Glutamatergic neuron (in vitro differentiated cells): ENCODE measurements around the gene CHD9. TPM values are rescaled to one million over a fixed set of nuclear protein-coding genes. Genes with fewer than 3 reads are reported as not detected.

Source experiments
- DNase-seq: peaks from one replicate; pipeline ENCODE4 v3.0.0; 2022
- H3K27ac Mint-ChIP-seq: one replicate; pipeline ENCODE4 v1.8.0; 2020; ENCODE audit warnings: mild to moderate bottlenecking, mixed read lengths, inconsistent platforms; ENCODE audit not compliant: unreplicated experiment
- H3K27me3 Mint-ChIP-seq: one replicate; pipeline ENCODE4 v1.8.0; 2020; ENCODE audit warnings: mild to moderate bottlenecking, moderate library complexity, mixed read lengths, inconsistent platforms; ENCODE audit not compliant: unreplicated experiment
- H3K36me3 Mint-ChIP-seq: one replicate; pipeline ENCODE4 v1.8.0; 2020; ENCODE audit warnings: mild to moderate bottlenecking, mixed read lengths, inconsistent platforms; ENCODE audit not compliant: unreplicated experiment
- H3K4me1 Mint-ChIP-seq: one replicate; pipeline ENCODE4 v1.8.0; 2020; ENCODE audit warnings: mild to moderate bottlenecking, low read depth, mixed read lengths, inconsistent platforms; ENCODE audit not compliant: unreplicated experiment
- H3K4me3 Mint-ChIP-seq: one replicate; pipeline ENCODE4 v1.8.0; 2020; ENCODE audit warnings: mild to moderate bottlenecking, mixed read lengths, inconsistent platforms; ENCODE audit not compliant: unreplicated experiment
- H3K9me3 Mint-ChIP-seq: one replicate; pipeline ENCODE4 v1.8.0; 2020; ENCODE audit warnings: mild to moderate bottlenecking, moderate library complexity, mixed read lengths, inconsistent platforms; ENCODE audit not compliant: unreplicated experiment
- total RNA-seq: library from RNA; stranded (reverse); fragmentation: NEBNext Ultra II Directional; extraction: Animal tissue kit (Norgen Biotek cat#: 25700); gene quantifications from one replicate; pipeline ENCODE4 v1.2.1, GENCODE V29; 2021; ENCODE audit not compliant: unreplicated experiment
- TF ChIP-seq, protein P1 (sequence below): fragments of 200-600 bp; sonication (generic); IDR thresholded peaks from one replicate; pipeline ENCODE4 v1.5.0; 2021; ENCODE audit not compliant: partially characterized antibody, unreplicated experiment

Gene CHD9
- total RNA-seq, 1 donor from 2014 or later = 120 TPM

DNA sequence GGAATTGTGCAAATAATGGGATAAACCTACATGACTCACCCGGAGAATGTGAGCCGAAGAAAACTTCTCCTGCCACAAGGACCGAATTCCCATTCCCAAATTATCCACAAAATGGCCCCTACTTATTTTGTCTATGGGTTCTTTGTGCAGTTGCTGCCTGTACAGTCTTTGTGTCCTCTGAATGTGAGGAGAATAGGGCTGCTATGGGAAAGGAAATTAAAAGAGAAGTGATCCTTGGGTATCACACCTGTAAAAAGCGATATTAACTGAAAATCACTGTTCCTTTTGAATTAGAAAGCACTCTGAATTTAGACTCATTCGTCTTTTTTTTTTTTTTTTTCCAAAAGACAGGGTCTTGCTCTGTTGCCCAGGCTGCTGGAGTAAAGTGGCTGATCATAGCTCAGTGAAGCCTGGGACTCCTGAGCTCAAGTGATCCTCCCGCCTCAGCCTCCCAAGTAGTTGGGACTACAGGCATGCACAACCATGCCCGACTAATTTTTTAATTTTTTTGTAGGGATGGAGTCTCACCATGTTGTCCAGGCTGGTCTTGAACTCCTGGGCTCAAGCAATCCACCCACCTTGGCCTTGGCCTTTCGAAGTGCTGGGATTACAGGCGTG, 45.4 kb downstream of the CHD9 start:
- no peak for DNase-seq
- Mint-ChIP-seq H3K36me3 (no peaks in the 10 kb centered on the region), H3K4me1 (peaks cover 28% of the 10 kb centered on the region), H3K9me3 (peaks cover 7% of the 10 kb centered on the region), H3K27ac (peak overlapping the region; percentile 98), H3K4me3 (peak overlapping the region; percentile 70), H3K27me3 (peaks cover 4% of the 10 kb centered on the region)
- TF ChIP-seq, protein P1, sequence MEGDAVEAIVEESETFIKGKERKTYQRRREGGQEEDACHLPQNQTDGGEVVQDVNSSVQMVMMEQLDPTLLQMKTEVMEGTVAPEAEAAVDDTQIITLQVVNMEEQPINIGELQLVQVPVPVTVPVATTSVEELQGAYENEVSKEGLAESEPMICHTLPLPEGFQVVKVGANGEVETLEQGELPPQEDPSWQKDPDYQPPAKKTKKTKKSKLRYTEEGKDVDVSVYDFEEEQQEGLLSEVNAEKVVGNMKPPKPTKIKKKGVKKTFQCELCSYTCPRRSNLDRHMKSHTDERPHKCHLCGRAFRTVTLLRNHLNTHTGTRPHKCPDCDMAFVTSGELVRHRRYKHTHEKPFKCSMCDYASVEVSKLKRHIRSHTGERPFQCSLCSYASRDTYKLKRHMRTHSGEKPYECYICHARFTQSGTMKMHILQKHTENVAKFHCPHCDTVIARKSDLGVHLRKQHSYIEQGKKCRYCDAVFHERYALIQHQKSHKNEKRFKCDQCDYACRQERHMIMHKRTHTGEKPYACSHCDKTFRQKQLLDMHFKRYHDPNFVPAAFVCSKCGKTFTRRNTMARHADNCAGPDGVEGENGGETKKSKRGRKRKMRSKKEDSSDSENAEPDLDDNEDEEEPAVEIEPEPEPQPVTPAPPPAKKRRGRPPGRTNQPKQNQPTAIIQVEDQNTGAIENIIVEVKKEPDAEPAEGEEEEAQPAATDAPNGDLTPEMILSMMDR = no peak

DNA sequence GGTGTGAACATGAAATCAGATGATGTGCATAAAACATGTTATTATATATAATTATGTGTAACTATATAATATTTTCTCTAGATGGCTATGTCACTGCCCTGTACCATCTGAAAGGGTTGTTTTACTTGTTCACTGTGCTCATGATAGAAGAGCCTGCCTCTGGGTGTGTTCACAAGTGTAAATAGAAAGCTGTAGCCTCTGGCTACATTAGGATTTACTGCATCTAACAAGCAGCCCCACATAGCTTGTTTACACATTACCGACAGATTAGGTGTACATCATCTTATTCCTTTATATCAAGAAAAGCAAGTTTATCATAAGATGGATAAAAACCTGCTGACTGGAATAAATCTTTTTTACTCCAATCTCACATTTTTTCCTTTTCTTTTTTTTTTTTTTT, 46.1 kb downstream of the CHD9 start:
- Mint-ChIP-seq H3K4me3 (no peak overlapping the region), H3K9me3 (peaks cover 7% of the 10 kb centered on the region), H3K36me3 (no peaks in the 10 kb centered on the region), H3K27me3 (peaks cover 4% of the 10 kb centered on the region), H3K27ac (peak overlapping the region; percentile 98), H3K4me1 (peaks cover 26% of the 10 kb centered on the region)
- DNase-seq = no peak
- TF ChIP-seq, protein P1 = no peak

DNA sequence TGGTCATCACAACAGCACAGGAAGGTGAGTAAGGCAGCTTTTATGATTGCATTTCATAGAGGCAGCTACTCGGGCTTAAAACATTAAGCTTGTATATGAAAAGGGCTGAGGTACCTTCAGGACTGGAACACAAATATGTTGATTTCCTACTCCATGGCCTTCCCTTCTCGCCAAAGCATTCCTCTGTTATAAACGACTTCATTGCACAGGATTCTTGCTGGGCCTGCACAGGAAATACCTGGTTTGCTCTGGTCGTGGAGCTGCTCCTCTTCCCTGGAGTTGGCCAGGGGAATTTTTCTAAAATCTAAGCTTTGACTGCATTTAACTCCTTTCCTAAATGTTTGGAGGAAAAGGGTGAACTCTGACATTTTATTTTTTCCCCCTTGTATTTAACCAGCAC, 49.0 kb downstream of the CHD9 start:
- TF ChIP-seq, protein P1 = no peak
- no peak overlapping the region for H3K4me3 Mint-ChIP-seq
- peaks cover 22% of the 10 kb centered on the region for H3K4me1 Mint-ChIP-seq
- peaks cover 4% of the 10 kb centered on the region for H3K27me3 Mint-ChIP-seq
- no peak overlapping the region for H3K27ac Mint-ChIP-seq
- H3K9me3 Mint-ChIP-seq = peaks cover 5% of the 10 kb centered on the region
- no peak for DNase-seq
- H3K36me3 Mint-ChIP-seq = peaks cover 3% of the 10 kb centered on the region

DNA sequence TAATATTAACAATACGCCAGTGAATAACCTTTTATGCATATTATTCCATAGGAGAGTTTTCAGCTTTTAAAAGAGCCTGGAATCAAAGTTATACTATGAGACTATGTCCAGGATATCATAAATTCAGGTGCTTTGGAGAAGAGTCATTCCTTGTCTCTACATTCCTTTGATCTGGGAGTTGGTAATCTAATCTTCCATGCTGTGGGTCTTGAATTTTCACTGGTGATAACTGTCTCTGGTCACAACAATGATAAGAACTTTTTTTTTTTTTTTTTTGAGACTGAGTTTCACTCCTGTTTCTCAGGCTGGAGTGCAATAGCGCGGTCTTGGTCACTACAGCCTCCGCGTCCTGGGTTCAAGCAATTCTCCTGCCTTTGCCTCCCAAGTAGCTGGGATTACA, 50.8 kb downstream of the CHD9 start:
- no peaks in the 10 kb centered on the region for H3K9me3 Mint-ChIP-seq
- H3K27me3 Mint-ChIP-seq = no peaks in the 10 kb centered on the region
- DNase-seq = no peak
- peaks cover 3% of the 10 kb centered on the region for H3K36me3 Mint-ChIP-seq
- peaks cover 10% of the 10 kb centered on the region for H3K4me1 Mint-ChIP-seq
- TF ChIP-seq, protein P1 = no peak
- H3K27ac Mint-ChIP-seq = no peak overlapping the region
- no peak overlapping the region for H3K4me3 Mint-ChIP-seq

DNA sequence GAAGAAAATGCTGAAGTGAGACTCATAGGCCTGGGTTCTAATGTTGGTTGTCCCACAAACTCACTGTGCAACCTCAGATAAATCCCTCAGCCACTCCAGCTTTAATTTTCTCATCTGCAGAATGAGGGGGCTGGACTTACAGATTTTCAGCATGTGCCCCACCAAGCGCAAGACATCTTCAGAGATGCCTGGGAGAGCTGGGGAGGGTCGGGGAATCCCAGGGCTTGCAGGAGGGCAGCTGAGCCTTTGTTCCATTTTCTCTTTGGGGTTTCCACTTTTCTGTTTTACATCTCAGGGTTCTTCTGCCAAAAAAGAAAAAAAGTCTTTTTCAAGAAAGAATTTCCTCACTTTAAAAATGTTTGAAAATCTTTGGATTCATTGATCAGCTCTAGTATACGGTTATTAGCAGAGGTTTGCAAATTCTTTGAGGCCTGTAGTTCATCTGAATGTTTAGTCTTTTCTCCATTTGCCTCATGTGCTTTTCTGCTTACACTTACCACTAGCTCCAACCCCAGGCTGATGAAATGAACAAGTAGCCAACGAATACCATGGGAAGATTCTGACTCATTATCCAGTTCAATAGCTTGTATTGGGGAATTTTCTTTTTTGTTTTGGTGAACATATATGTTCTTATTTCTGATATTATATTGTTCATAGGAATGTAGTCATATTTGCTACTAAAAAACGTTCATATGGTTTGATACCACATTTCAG, 56.4 kb downstream of the CHD9 start:
- no peak for DNase-seq
- Mint-ChIP-seq H3K36me3 (peaks cover under 1% of the 10 kb centered on the region), H3K9me3 (no peaks in the 10 kb centered on the region), H3K4me3 (no peak overlapping the region), H3K27me3 (no peaks in the 10 kb centered on the region), H3K27ac (no peak overlapping the region), H3K4me1 (peaks cover 3% of the 10 kb centered on the region)
- TF ChIP-seq, protein P1 = no peak
